Adrenal gland (tissue), 12 donors: ENCODE measurements around the gene BACE1. TPM values are rescaled to one million over a fixed set of nuclear protein-coding genes. Genes with fewer than 3 reads are reported as not detected.

Source experiments
- DNase-seq, 7 donors: peaks; one replicate each; pipeline ENCODE4 v3.0.0-alpha.2; 2019 to 2020
- H3K27ac ChIP-seq, 5 donors: fragments of 200-600 bp; sonication (generic) in 4 of 5; 1 replicate in 3 of 5; 2 replicates in 2 of 5; pipeline versions ENCODE4 v1.5.1 to v1.8.0; 2016 to 2020; ENCODE audit warnings: mild to moderate bottlenecking in 1 of 5
- H3K27me3 ChIP-seq: fragments of 200-600 bp; 2 replicates; pipeline ENCODE4 v1.8.0; 2021
- H3K36me3 ChIP-seq, 2 donors: fragments of 200-600 bp; replicated peaks in 1 of 2; 1 replicate in 1 of 2; 2 replicates in 1 of 2; pipeline versions ENCODE4 v1.5.1 to v1.8.0; 2018 to 2022
- H3K4me1 ChIP-seq, 2 donors: fragments of 200-600 bp; replicated peaks in 1 of 2; 1 replicate in 1 of 2; 2 replicates in 1 of 2; pipeline versions ENCODE4 v1.5.1 to v1.8.0; 2018 to 2021
- H3K4me3 ChIP-seq, 4 donors: fragments of 200-600 bp; sonication (generic) in 3 of 4; one replicate each; pipeline ENCODE4 v1.5.1; 2016 to 2018
- H3K9me3 ChIP-seq, 3 donors: fragments of 200-600 bp; sonication (generic) in 1 of 3; replicated peaks in 1 of 3; 1 replicate in 2 of 3; 2 replicates in 1 of 3; pipeline versions ENCODE4 v1.5.1 to v1.8.0; 2016 to 2021
- CTCF ChIP-seq, 6 experiments: fragments of 450-650 bp in 4 of 6; fragments of 200-600 bp in 2 of 6; sonication (generic) in 1 of 6; IDR thresholded peaks; 1 replicate in 5 of 6; 2 replicates in 1 of 6; pipeline versions ENCODE4 v1.5.1 to v1.8.0; 2016 to 2021; ENCODE audit warnings: antibody characterized with exemption in 6 of 6, mild to moderate bottlenecking in 2 of 6, moderate library complexity in 1 of 6
- POLR2A ChIP-seq, 2 donors: fragments of 450-650 bp; IDR thresholded peaks; one replicate each; pipeline ENCODE4 v1.6.1; 2017; ENCODE audit warnings: antibody characterized with exemption in 2 of 2, mild to moderate bottlenecking in 2 of 2, moderate library complexity in 1 of 2
- WGBS, 4 donors: extraction: QIAGEN DNeasy Blood & Tissue Kit in 2 of 4; methylation state at CpG; one replicate each; pipeline versions ENCODE4 v1.1.5 to v1.1.7; 2013 to 2017; 5-methylcytosine and 5-hydroxymethylcytosine counted together
- intact Hi-C, 2 donors: fragments of 100-400 bp; cut with DNase I; formaldehyde crosslinking; loops; one replicate each; pipeline versions ENCODE4 v1.14.1 to v1.15.0; 2022 to 2023
- polyA plus RNA-seq, 3 donors: library from polyadenylated mRNA; stranded (reverse); fragments of 200-250 nt in 2 of 3; fragments of 350-450 nt in 1 of 3; fragmentation: Illumina TruSeq in 1 of 3; extraction: RNeasy Lipid Tissue Mini Kit (QIAGEN cat#74804) in 1 of 3; gene quantifications; one replicate each; pipeline ENCODE4 v1.2.3, GENCODE V29; 2013 to 2014
- small RNA-seq, 2 donors: library from RNA; depleted of rRNA; stranded (forward); fragments of <200 nt; gene quantifications; one replicate each; pipeline ENCODE3, GENCODE V24; 2016
- total RNA-seq, 9 donors: library from RNA; depleted of rRNA in 4 of 9; stranded (reverse); fragments of >200 nt in 4 of 9; fragments of 120-200 nt in 1 of 9; fragmentation: NEBNext Ultra II Directional in 1 of 9; extraction: Animal tissue kit (Norgen Biotek cat#: 25700) in 1 of 9; gene quantifications; one replicate each; pipeline versions ENCODE4 v1.1.0 to v1.2.4, GENCODE V29; 2013 to 2023
- donor health status: healthy with polysubstance abuse.
- donor health status: Bipolar disorder and iron deficiency.
- donor health status: DM: yes; HTN: yes; CAD: no.
- donor health status: DM: no; HTN: no; CAD: no.
- donor health status: DM: no; HTN: no; CAD: no.
- donor health status: DM: yes; HTN: yes; CAD: no.

BACE1 gene
- total and polyA plus RNA-seq, 12 donors, result 9.5 to 69.1 (median 39.7) TPM

- WGBS, 4 donors, result 87 to 94% (median 89%) methylated on average over 4 of the region's 4 CpGs
- DNase-seq, result no peak
- no peaks in the 10 kb centered on the region for H3K27me3 ChIP-seq
- H3K27ac ChIP-seq, result no peak overlapping the region
- no peak overlapping the region for H3K4me3 ChIP-seq
- TF ChIP-seq POLR2A (IDR thresholded peaks at IDR 0.05) (no peak), CTCF (IDR thresholded peaks at IDR 0.05) (no peak)
- intact Hi-C loops, result loop anchor here in 1 of 2 donors (10.0 kb wide), 1 partner anchor 65 kb away; the partner anchor contains the start of gene BACE1
- no peaks in the 10 kb centered on the region for H3K4me1 ChIP-seq
- no peaks in the 10 kb centered on the region for H3K9me3 ChIP-seq
- H3K36me3 ChIP-seq, result peaks cover 0 to 52% of the 10 kb centered on the region in 2 donors
These were observed 66.5 kb downstream of the BACE1 start for GRCh38 chr11:117249571-117249970.

DNA sequence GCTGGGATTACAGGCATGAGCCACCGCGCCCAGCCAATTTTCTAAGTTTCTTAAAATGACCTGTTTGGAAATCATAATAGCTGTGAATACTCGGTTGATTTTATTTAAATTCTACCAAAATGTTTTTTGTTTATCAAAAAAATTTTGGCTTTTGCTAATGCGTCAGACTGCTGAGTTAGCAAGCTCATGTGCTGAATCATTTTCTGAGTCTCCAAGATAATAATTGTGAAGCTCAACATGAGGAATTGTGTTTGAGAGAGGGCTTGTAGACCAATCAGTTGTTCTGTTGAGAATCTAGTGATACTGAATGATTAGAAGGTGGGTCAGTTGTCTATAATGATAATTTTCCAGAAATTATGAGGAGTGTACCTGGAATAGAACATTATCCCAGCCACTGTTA, 67.7 kb downstream of the BACE1 start:
- no peaks in the 10 kb centered on the region for H3K27me3 ChIP-seq
- H3K27ac ChIP-seq, result no peak overlapping the region
- H3K36me3 ChIP-seq, result peaks cover 0 to 64% of the 10 kb centered on the region in 2 donors
- WGBS, 4 donors, result 95 to 97% (median 96%) methylated on average over 4 of the region's 4 CpGs
- no peaks in the 10 kb centered on the region for H3K4me1 ChIP-seq
- DNase-seq, result no peak
- TF ChIP-seq CTCF (IDR thresholded peaks at IDR 0.05), result no peak
- TF ChIP-seq POLR2A (IDR thresholded peaks at IDR 0.05), result no peak
- no peak overlapping the region for H3K4me3 ChIP-seq
- intact Hi-C loops, result loop anchor here in 1 of 2 donors (10.0 kb wide), 1 partner anchor 66 kb away; the partner anchor contains the start of gene BACE1
- no peaks in the 10 kb centered on the region for H3K9me3 ChIP-seq

- H3K27me3 ChIP-seq, result no peaks in the 10 kb centered on the region
- H3K36me3 ChIP-seq, result peaks cover 0 to 49% of the 10 kb centered on the region in 2 donors
- peak overlapping the region in 2 of 5 donors; percentile 22 to 35 for H3K27ac ChIP-seq
- peak in 2 of 7 donors; percentile 43 to 47 for DNase-seq
- intact Hi-C loops, result no loop called here
- WGBS, 4 donors, result 29 to 51% (median 45%) methylated on average over 6 of the region's 6 CpGs
- no peaks in the 10 kb centered on the region for H3K9me3 ChIP-seq
- TF ChIP-seq POLR2A (IDR thresholded peaks at IDR 0.05) (peak in 1 of 2 donors; percentile 22), CTCF (IDR thresholded peaks at IDR 0.05) (peak in 4 of 6 experiments; percentile 16 to 27 (median 20))
- H3K4me3 ChIP-seq, result no peak overlapping the region
- peaks cover 7 to 10% of the 10 kb centered on the region in 2 donors for H3K4me1 ChIP-seq
These were observed 76.8 kb downstream of the BACE1 start for GRCh38 chr11:117239295-117239694.

DNA sequence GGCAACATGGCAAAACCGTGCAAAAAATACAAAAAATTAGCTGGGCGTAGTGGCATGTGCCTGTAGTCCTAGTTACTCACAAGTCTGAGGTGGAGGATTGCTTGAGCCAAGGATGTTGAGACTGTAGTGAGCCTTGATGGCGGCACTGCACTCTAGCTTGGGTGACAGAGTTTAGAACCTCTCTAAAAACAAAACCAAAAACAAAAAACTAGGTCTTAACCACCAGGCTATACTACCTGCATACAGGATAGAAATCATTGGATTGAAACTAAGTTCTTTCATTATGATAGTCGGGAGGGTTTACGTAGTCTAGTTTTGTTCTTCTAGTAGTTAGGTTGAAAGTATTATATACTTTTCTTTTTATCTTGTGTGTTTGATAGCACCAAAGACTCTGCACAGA, 77.8 kb downstream of the BACE1 start:
- Histone ChIP-seq H3K9me3 (no peaks in the 10 kb centered on the region), H3K27me3 (no peaks in the 10 kb centered on the region), H3K4me3 (no peak overlapping the region), H3K27ac (no peak overlapping the region), H3K36me3 (peaks cover 0 to 38% of the 10 kb centered on the region in 2 donors), H3K4me1 (peaks cover 11 to 17% of the 10 kb centered on the region in 2 donors)
- no peak for TF ChIP-seq CTCF (IDR thresholded peaks at IDR 0.05)
- TF ChIP-seq POLR2A (IDR thresholded peaks at IDR 0.05), result no peak
- 92 to 99% (median 93%) methylated on average over 5 of the region's 5 CpGs for WGBS, 4 donors
- DNase-seq, result no peak
- intact Hi-C loops, result no loop called here

Small RNAs within 50 kb of the gene (small RNA-seq; reads per million reads assigned to genes)
- gene RF00564, result 0 reads per million in 2 donors

Other genes with a start within 250 kb of the BACE1 start
- 100 to 1,000 TPM in 1 of 9 donors, 10 to 100 TPM in 8; 14.6 to 176 (median 31.2) TPM for gene SIK3, start 217.8 kb downstream of the BACE1 start, total RNA-seq
- 10 to 100 TPM; 11.7 to 21.6 (median 11.9) TPM for gene SIK3, start 217.8 kb downstream of the BACE1 start, polyA plus RNA-seq
- gene PAFAH1B2, start 172.0 kb downstream of the BACE1 start, total RNA-seq, result 100 to 1,000 TPM in 5 of 9 donors, 10 to 100 TPM in 4; 81.0 to 144 (median 104) TPM
- 10 to 100 TPM; 19.6 to 85.8 (median 29.5) TPM for gene PAFAH1B2, start 172.0 kb downstream of the BACE1 start, polyA plus RNA-seq
- 10 to 100 TPM; 23.4 to 87.1 (median 42.9) TPM for gene SIDT2, start 137.5 kb downstream of the BACE1 start, total RNA-seq
- 10 to 100 TPM; 27.7 to 75.1 (median 48.8) TPM for gene SIDT2, start 137.5 kb downstream of the BACE1 start, polyA plus RNA-seq
- 1,000 to 10,000 TPM in 1 of 9 donors, 100 to 1,000 TPM in 7, 10 to 100 TPM in 1; 37.1 to 1,290 (median 708) TPM for gene TAGLN, start 116.9 kb downstream of the BACE1 start, total RNA-seq
- 1,000 to 10,000 TPM in 1 of 3 donors, 100 to 1,000 TPM in 2; 489 to 1,184 (median 817) TPM for gene TAGLN, start 116.9 kb downstream of the BACE1 start, polyA plus RNA-seq
- gene PCSK7, start 84.2 kb downstream of the BACE1 start, total RNA-seq, result 10 to 100 TPM; 22.6 to 54.4 (median 41.4) TPM
- 10 to 100 TPM; 23.4 to 53.0 (median 45.4) TPM for gene PCSK7, start 84.2 kb downstream of the BACE1 start, polyA plus RNA-seq
- gene RNF214, start 83.6 kb downstream of the BACE1 start, total RNA-seq, result 10 to 100 TPM; 11.3 to 33.8 (median 21.3) TPM
- gene RNF214, start 83.6 kb downstream of the BACE1 start, polyA plus RNA-seq, result 10 to 100 TPM; 12.7 to 21.6 (median 19.7) TPM
- 10 to 100 TPM in 3 of 9 donors, 1 to 10 TPM in 6; 4.0 to 11.2 (median 6.6) TPM for gene BACE1-AS, start 24.9 kb downstream of the BACE1 start, total RNA-seq
- 10 to 100 TPM in 2 of 3 donors, 1 to 10 TPM in 1; 7.3 to 35.1 (median 19.8) TPM for gene BACE1-AS, start 24.9 kb downstream of the BACE1 start, polyA plus RNA-seq
- 10 to 100 TPM; 10.6 to 59.6 (median 21.3) TPM for gene CEP164, start 11.6 kb upstream of the BACE1 start, total RNA-seq
- gene CEP164, start 11.6 kb upstream of the BACE1 start, polyA plus RNA-seq, result 10 to 100 TPM; 14.5 to 82.9 (median 29.0) TPM